ENCODE data around the gene SPRR1A. TPM values are rescaled to one million over a fixed set of nuclear protein-coding genes. Genes with fewer than 3 reads are reported as not detected.
"Not testable (repeated sequence)": the region's sequence is repeated elsewhere in the genome, so short reads cannot be mapped to it uniquely, and the experiment has no call there.

The SPRR1A gene
- polyA plus RNA-seq, 1 donor (not counting 4 experiments of a cell fraction or from before 2014, with no cell fraction given) = 18.0 TPM

DNA sequence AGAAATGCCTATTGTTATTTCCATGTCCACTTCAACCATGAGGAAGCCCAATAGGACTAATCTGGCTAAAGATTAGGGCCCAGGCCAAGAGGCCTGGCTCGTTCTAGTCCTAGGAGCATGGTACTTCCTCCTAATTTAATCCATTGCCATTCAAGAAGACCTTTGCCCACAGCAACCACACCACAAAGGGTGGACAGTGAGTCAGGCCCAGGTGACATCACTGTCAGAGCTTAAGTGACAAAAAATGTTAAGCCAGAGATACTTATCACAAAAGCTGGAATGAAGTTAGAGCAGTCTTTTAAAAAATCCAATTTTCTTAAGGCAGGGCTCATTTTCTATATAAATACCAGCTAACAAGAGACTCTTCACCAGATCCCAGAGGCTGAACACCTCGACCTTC, 17.5 kb downstream of the SPRR1A start, which contains the start of gene SPRR3:
SPRR3 (plus strand) TSS at position 368 of the 400 bp plus-strand sequence. CDS start 1,272 bp downstream, outside the sequence.
- H3K27me3 ChIP-seq (ENCODE audit: control insufficient read depth, extremely low read depth, insufficient read depth, low read length) = no peaks in the 10 kb centered on the region
- no peak within 1 kb of the TSS for H3K4me2 ChIP-seq (ENCODE audit: control insufficient read depth, extremely low read depth, insufficient read depth, low read depth, low read length)
- no peak within 1 kb of the TSS for H3K9ac ChIP-seq (ENCODE audit: control insufficient read depth, extremely low read depth, insufficient read depth, low read length)
- dilution Hi-C loops (cut with MboI; ENCODE audit: extremely low pct_ligation_motif_present, low sequenced_read_pairs) = no loop called here
- no peak within 1 kb of the TSS for H3K4me3 ChIP-seq (ENCODE audit: control insufficient read depth in 2 of 3, extremely low read depth in 1 of 3, insufficient read depth in 2 of 3, low read depth in 1 of 3, low read length in 3 of 3)
- no peaks in the 10 kb centered on the region for H4K20me1 ChIP-seq (ENCODE audit: control insufficient read depth, extremely low read depth, insufficient read depth, low read length)
- H3K27ac ChIP-seq (ENCODE audit: control insufficient read depth, insufficient read depth, low read length) = no peak within 1 kb of the TSS
- FAIRE-seq (no peak), DNase-seq (ENCODE audit: low read depth, low spot score) (no peak)
- H2AFZ ChIP-seq (ENCODE audit: control insufficient read depth, low read length) = peak within 1 kb of the TSS; percentile 33
- no peaks in the 10 kb centered on the region for H3K79me2 ChIP-seq (ENCODE audit: control insufficient read depth, insufficient read depth, low read length)
- H3K4me1 ChIP-seq (ENCODE audit: control insufficient read depth, extremely low read depth, insufficient read depth, low read length) = peaks cover 14% of the 10 kb centered on the region
- no peak for TF ChIP-seq EZH2 (IDR thresholded peaks at IDR 0.05; ENCODE audit: low read length)
- TF ChIP-seq, protein P1, sequence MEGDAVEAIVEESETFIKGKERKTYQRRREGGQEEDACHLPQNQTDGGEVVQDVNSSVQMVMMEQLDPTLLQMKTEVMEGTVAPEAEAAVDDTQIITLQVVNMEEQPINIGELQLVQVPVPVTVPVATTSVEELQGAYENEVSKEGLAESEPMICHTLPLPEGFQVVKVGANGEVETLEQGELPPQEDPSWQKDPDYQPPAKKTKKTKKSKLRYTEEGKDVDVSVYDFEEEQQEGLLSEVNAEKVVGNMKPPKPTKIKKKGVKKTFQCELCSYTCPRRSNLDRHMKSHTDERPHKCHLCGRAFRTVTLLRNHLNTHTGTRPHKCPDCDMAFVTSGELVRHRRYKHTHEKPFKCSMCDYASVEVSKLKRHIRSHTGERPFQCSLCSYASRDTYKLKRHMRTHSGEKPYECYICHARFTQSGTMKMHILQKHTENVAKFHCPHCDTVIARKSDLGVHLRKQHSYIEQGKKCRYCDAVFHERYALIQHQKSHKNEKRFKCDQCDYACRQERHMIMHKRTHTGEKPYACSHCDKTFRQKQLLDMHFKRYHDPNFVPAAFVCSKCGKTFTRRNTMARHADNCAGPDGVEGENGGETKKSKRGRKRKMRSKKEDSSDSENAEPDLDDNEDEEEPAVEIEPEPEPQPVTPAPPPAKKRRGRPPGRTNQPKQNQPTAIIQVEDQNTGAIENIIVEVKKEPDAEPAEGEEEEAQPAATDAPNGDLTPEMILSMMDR (optimal IDR thresholded peaks at IDR 0.05 in 1 of 3, IDR thresholded peaks at IDR 0.05 in 1 of 3, conservative IDR thresholded peaks at IDR 0.05 in 1 of 3; ENCODE audit: extremely low read depth in 1 of 3, insufficient read depth in 2 of 3, low read length in 3 of 3) = no peak
- no peaks in the 10 kb centered on the region for H3K36me3 ChIP-seq (ENCODE audit: control insufficient read depth in 2 of 2, extremely low read depth in 1 of 2, insufficient read depth in 2 of 2, low read length in 2 of 2)
- no peaks in the 10 kb centered on the region for H3K9me1 ChIP-seq (ENCODE audit: control insufficient read depth, extremely low read depth, insufficient read depth, low read length)
- H3K9me3 ChIP-seq (ENCODE audit: control insufficient read depth, low read depth, low read length) = no peaks in the 10 kb centered on the region

DNA sequence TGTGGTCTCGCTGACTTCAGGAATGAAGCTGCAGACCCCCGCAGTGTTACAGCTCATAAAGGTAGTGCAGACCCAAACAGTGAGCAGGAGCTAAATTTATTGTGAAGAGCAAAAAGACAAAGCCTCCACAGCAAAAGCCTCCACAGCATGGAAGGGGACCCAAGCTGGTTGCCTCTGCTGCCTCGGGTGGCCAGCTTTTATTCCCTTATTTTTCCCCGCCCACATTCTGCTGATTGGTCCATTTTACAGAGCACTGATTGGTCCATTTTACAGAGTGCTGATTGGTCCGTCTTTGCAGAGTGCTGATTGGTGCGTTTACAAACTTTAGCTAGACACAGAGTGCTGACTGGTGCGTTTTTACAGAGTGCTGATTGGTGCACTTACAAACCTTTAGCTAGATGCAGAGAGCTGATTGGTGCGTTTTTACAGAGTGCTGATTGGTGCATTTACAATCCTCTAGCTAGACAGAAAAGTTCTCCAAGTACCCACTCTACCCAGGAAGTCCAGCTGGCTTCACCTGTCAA, 27.4 kb downstream of the SPRR1A start:
- H3K4me2 ChIP-seq (ENCODE audit: control insufficient read depth, extremely low read depth, insufficient read depth, low read depth, low read length); H3K9ac ChIP-seq (ENCODE audit: control insufficient read depth, extremely low read depth, insufficient read depth, low read length); H3K4me1 ChIP-seq (ENCODE audit: control insufficient read depth, extremely low read depth, insufficient read depth, low read length); H3K9me3 ChIP-seq (ENCODE audit: control insufficient read depth, low read depth, low read length); H3K79me2 ChIP-seq (ENCODE audit: control insufficient read depth, insufficient read depth, low read length); FAIRE-seq; dilution Hi-C loops (cut with MboI; ENCODE audit: extremely low pct_ligation_motif_present, low sequenced_read_pairs); DNase-seq (ENCODE audit: low read depth, low spot score); H3K4me3 ChIP-seq (ENCODE audit: control insufficient read depth in 2 of 3, extremely low read depth in 1 of 3, insufficient read depth in 2 of 3, low read depth in 1 of 3, low read length in 3 of 3); H3K27ac ChIP-seq (ENCODE audit: control insufficient read depth, insufficient read depth, low read length); H3K27me3 ChIP-seq (ENCODE audit: control insufficient read depth, extremely low read depth, insufficient read depth, low read length); H2AFZ ChIP-seq (ENCODE audit: control insufficient read depth, low read length); H3K9me1 ChIP-seq (ENCODE audit: control insufficient read depth, extremely low read depth, insufficient read depth, low read length); H4K20me1 ChIP-seq (ENCODE audit: control insufficient read depth, extremely low read depth, insufficient read depth, low read length); H3K36me3 ChIP-seq (ENCODE audit: control insufficient read depth in 2 of 2, extremely low read depth in 1 of 2, insufficient read depth in 2 of 2, low read length in 2 of 2): not testable (repeated sequence)

DNA sequence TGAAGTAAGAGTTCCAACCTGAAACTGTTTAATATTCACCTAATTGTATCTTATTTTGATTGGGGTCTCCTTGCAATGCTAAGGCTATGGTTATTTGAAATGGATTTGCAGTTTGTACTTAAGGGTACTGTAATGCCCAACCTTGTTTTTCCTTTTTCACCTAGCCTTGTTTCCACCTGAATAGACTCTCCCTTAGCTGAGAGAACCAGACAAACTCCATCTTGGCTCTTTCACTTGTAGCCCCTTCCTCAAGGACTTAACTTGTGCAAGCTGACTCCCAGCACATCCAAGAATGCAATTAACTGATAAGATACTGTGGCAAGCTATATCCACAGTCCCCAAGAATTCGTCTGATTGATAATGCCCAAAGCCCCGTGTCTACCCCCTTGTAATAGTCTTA, 37.9 kb downstream of the SPRR1A start:
- H3K79me2 ChIP-seq (ENCODE audit: control insufficient read depth, insufficient read depth, low read length); dilution Hi-C loops (cut with MboI; ENCODE audit: extremely low pct_ligation_motif_present, low sequenced_read_pairs); FAIRE-seq: not testable (repeated sequence)

DNA sequence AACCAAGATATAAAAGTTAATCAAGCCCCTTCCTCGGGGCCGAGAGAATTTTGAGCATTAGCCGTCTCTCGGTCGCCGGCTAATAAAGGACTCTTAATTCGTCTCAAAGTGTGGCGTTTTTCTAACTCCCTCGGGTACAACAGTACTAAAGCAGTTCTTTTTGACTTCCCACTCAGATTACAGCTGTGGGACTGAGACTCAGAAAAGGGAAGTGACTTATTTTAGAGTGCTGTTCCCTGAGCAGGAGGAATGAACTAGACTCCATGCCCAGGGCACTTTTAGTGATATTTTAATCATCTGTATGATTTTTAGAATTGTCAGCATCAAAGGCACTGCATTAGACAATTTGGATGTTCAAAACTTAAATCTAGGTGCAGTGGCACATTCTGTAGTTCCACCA, 38.5 kb downstream of the SPRR1A start:
- H2AFZ ChIP-seq (ENCODE audit: control insufficient read depth, low read length); H3K79me2 ChIP-seq (ENCODE audit: control insufficient read depth, insufficient read depth, low read length); H3K9me1 ChIP-seq (ENCODE audit: control insufficient read depth, extremely low read depth, insufficient read depth, low read length); H3K36me3 ChIP-seq (ENCODE audit: control insufficient read depth in 2 of 2, extremely low read depth in 1 of 2, insufficient read depth in 2 of 2, low read length in 2 of 2); H4K20me1 ChIP-seq (ENCODE audit: control insufficient read depth, extremely low read depth, insufficient read depth, low read length); H3K4me3 ChIP-seq (ENCODE audit: control insufficient read depth in 2 of 3, extremely low read depth in 1 of 3, insufficient read depth in 2 of 3, low read depth in 1 of 3, low read length in 3 of 3); H3K27me3 ChIP-seq (ENCODE audit: control insufficient read depth, extremely low read depth, insufficient read depth, low read length); FAIRE-seq; H3K4me2 ChIP-seq (ENCODE audit: control insufficient read depth, extremely low read depth, insufficient read depth, low read depth, low read length); H3K27ac ChIP-seq (ENCODE audit: control insufficient read depth, insufficient read depth, low read length); DNase-seq (ENCODE audit: low read depth, low spot score); H3K9me3 ChIP-seq (ENCODE audit: control insufficient read depth, low read depth, low read length); H3K9ac ChIP-seq (ENCODE audit: control insufficient read depth, extremely low read depth, insufficient read depth, low read length); dilution Hi-C loops (cut with MboI; ENCODE audit: extremely low pct_ligation_motif_present, low sequenced_read_pairs): not testable (repeated sequence)
- peaks cover 11% of the 10 kb centered on the region for H3K4me1 ChIP-seq (ENCODE audit: control insufficient read depth, extremely low read depth, insufficient read depth, low read length)

More for the DNA sequence above, 37.9 kb downstream of the SPRR1A start:
- peaks cover 11% of the 10 kb centered on the region for H3K4me1 ChIP-seq (ENCODE audit: control insufficient read depth, extremely low read depth, insufficient read depth, low read length)
- not testable (repeated sequence) for H2AFZ ChIP-seq (ENCODE audit: control insufficient read depth, low read length); H3K9ac ChIP-seq (ENCODE audit: control insufficient read depth, extremely low read depth, insufficient read depth, low read length); H3K36me3 ChIP-seq (ENCODE audit: control insufficient read depth in 2 of 2, extremely low read depth in 1 of 2, insufficient read depth in 2 of 2, low read length in 2 of 2); H3K9me1 ChIP-seq (ENCODE audit: control insufficient read depth, extremely low read depth, insufficient read depth, low read length); H3K27me3 ChIP-seq (ENCODE audit: control insufficient read depth, extremely low read depth, insufficient read depth, low read length); H3K9me3 ChIP-seq (ENCODE audit: control insufficient read depth, low read depth, low read length); H3K27ac ChIP-seq (ENCODE audit: control insufficient read depth, insufficient read depth, low read length); H3K4me2 ChIP-seq (ENCODE audit: control insufficient read depth, extremely low read depth, insufficient read depth, low read depth, low read length); DNase-seq (ENCODE audit: low read depth, low spot score); H4K20me1 ChIP-seq (ENCODE audit: control insufficient read depth, extremely low read depth, insufficient read depth, low read length); H3K4me3 ChIP-seq (ENCODE audit: control insufficient read depth in 2 of 3, extremely low read depth in 1 of 3, insufficient read depth in 2 of 3, low read depth in 1 of 3, low read length in 3 of 3)

Data from keratinocyte (primary cell).